T1000 (cell line): ENCODE results near the gene NPPA.

Experiments
- DNase-seq: peaks from one replicate; lab custom pipeline; 2025; ENCODE audit warnings: mixed read lengths; lab: John Stamatoyannopoulos, UW

Gene NPPA

GRCh38 chr1:11842154-11843041 is 5.2 kb downstream of the NPPA start:
- DNase-seq, result no peak

GRCh38 chr1:11841245-11842153 is 6.1 kb downstream of the NPPA start:
- DNase-seq, result no peak

GRCh38 chr1:11839727-11840705 is 7.6 kb downstream of the NPPA start:
- DNase-seq, result no peak

GRCh38 chr1:11838349-11839272 is 9.0 kb downstream of the NPPA start:
- peak; percentile 43 for DNase-seq

GRCh38 chr1:11837767-11838348 is 9.7 kb downstream of the NPPA start:
- DNase-seq, result no peak

- no peak for DNase-seq
These were observed 10.4 kb downstream of the NPPA start for GRCh38 chr1:11836955-11837766.

- no peak for DNase-seq
These were observed 11.9 kb downstream of the NPPA start for GRCh38 chr1:11835441-11836225.

GRCh38 chr1:11833900-11834299 is 13.7 kb downstream of the NPPA start:
- DNase-seq, result no peak

- no peak for DNase-seq
These were observed 14.1 kb downstream of the NPPA start for GRCh38 chr1:11833497-11833896.

- DNase-seq, result no peak
These were observed 15.4 kb downstream of the NPPA start for GRCh38 chr1:11831945-11832725.

- no peak for DNase-seq
These were observed 19.1 kb downstream of the NPPA start for GRCh38 chr1:11828511-11828910.

GRCh38 chr1:11826946-11827345 is 20.6 kb downstream of the NPPA start:
- DNase-seq, result no peak

GRCh38 chr1:11825131-11825530 is 22.5 kb downstream of the NPPA start:
- DNase-seq, result no peak

- DNase-seq, result no peak
These were observed 24.0 kb downstream of the NPPA start for GRCh38 chr1:11823366-11824137.

- DNase-seq, result no peak
These were observed 25.5 kb downstream of the NPPA start for GRCh38 chr1:11822091-11822490.

- DNase-seq, result no peak
These were observed 30.4 kb downstream of the NPPA start for GRCh38 chr1:11817192-11817591.

GRCh38 chr1:11813021-11813420 is 34.6 kb downstream of the NPPA start:
- DNase-seq, result no peak
